GM18517 (cell line): ENCODE results near the gene RRAGD.
A peak's percentile ranks its signal among the peaks of the same experiment; 100 is the strongest.

Experiments
- ATAC-seq: cut with Tn5 transposase; IDR thresholded peaks from one replicate; pipeline ENCODE4 v1.9.1; 2021; ENCODE audit warnings: mild to moderate bottlenecking, moderate library complexity; ENCODE audit not compliant: unreplicated experiment

Gene RRAGD

DNA sequence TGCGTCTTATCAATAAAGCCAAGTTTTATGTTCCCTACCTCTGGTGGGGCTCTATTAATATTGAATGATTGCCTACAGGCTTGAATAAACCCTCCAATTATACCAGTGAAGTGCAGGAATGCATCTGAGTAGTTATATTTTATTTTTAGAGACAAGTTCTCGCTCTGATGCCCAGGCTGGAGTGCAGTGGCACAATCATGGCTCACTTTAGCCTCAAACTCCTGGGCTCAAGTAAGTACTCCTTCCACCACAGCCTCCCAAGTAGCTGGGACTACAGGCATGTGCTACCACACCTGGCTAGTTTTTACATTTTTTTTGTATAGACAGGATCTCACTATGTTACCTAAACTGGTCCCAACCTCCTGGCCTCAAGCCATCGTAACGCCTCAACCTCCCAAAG, 33.4 kb downstream of the RRAGD start:
- no peak for ATAC-seq

DNA sequence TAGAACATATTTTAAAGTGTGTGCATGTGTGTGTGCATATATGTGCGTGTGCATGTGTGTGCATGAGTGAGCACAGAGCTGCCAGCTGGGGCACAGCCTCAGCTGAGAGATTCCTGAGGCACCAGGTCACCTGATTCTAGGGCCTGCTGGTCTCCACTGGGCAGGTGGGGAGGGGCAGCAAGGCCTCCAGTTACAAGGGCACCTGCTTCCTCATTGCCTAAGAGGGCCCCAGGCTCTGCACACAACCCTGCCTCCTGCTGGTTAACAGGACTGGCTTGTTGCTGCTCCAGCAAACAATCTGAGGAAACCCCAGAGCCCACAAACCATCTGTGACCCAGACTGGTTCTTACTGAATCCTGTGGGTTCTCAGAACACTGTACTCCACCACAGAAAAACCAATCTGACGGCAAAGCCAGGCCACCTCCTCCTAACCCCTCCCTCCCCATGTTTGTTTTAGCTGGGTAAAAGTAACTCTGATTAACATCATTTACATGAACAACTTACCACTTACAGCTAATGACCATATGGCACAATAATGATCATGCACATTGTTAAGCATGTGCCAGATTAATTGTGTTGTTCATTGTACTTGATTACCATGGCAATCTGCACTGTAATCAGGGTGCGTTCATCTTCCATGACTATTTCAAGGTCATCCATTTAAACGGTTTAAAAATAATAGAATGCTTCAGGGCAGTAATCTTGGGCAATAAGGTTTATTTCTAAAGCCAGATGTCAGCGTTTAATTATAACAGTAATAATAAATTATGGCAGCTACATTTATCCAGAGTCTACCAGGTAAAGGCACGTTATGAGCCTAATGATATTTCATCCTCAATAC, 36.4 kb downstream of the RRAGD start:
- peak; percentile 72 for ATAC-seq

DNA sequence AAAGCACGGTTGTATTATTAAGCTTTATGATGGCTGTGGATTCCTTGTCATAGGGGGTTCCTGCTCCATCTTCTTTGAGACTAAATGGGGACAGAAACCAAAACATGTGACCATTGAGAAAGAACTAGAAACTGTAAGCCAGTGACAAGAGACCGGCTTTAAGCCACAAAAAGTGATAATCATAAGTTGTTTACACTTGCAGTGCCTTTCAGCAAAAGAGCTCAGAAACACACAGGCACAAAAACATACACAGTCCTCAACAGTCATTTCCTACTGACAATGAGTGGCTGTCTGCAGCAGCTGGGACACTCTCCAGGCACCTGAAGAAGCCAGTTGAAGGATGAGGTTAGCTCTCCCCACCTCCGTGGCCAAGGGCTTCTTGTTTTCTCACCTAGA, 39.6 kb downstream of the RRAGD start:
- peak; percentile 46 for ATAC-seq

DNA sequence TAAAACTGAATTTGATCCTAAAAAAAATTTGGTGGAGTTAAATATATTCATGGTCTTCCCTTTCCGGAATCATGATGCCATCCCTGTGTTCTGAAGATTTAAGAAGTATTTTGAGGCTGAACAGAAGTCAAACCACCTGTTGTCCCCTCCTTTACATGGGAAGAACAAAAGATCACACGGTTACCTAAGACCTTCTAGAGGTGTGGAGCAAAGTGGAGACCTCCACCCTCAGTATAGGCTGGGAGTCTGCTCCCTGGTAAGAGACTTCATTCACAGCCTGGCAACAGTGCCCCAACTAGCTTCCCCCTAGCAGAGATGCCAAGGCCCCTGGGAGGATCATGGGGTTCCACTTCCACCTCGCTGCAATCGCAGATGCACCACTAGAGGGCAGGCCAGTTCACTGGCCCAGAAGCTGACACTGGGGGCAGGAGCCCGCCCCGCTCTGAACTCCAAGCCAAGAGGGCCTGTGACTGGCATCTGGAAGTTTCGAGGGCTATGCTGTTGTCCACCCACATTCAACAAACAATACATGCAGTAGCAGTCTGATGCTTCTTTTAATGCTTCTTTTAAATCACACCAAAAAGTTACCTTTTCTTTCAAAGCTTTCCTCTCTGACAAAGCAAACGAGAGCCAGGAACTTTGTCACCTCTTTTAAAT, 40.1 kb downstream of the RRAGD start:
- ATAC-seq = peak; percentile 65

DNA sequence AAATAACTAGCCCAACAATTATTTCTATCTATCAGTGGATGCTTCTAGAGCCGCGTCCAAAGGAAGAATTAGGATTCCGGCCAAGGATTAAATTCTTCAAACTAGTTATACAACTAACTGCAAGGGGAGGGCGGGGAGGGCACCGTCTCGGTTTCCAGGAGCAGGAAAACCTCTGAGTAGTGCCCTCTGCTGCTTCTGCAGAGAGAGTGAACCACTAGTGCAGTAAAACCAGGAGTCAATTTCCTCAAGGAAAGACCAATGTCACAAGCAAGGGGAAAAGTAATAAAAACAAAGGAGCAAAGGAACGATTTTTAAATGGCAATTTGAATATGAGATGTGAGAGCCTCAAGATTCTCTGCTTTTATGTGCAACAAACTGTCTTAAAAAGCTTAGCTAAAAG, 43.1 kb downstream of the RRAGD start:
- ATAC-seq = no peak

DNA sequence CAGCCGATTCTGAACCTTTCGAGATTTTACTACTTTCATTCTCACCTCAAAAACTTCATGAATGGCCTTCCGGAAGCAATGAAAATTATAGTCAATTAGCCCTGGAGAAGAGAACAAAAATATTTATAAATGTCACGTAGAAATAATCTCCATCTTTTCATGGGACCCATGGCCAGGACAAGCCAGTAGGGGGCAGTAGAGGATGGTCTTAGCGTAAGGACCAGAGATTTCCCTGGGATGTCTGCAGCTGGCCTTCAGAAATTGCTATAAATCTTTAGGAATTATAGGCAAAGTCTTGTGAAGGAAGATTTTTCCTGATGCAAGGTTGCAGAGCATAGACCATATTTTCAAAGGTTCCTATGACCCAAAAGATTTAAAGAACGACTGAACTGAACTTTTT, 44.0 kb downstream of the RRAGD start:
- ATAC-seq = no peak

DNA sequence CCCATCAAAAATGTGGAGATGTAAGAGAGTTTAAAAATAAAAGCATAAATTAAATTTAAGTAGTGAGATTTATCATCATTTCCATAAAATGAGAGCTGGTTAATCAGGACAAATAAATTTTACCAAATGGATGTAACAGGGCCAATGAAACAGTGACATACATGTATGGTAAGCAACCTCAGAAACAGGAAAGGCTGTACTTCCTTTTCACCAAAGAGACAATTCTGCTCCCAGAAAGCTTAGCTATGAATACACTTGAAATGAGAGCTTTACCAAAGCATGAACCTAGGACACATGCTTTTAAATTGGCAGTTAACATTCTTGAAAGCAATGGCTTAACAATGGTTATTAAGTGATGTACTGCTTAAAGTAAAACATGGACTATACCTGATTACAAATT, 47.5 kb downstream of the RRAGD start:
- ATAC-seq = no peak

DNA sequence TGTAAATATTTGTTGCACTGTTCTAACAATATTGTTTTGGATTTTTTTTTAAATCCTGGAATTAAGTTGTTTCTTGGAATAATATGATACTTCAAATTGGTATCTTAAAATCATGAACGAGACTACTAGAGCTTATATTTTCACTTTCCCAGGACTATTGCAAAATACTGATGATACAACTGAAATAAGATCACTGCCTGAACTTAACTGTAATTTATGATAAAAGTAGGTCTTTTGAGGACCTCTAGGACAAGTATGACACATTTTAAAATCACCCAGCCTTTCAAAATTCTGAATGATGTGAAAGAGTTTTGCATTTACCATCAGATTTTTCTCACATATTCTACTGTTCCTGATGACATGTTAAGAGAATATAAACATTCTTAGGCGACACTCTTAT, 50.9 kb downstream of the RRAGD start:
- no peak for ATAC-seq

DNA sequence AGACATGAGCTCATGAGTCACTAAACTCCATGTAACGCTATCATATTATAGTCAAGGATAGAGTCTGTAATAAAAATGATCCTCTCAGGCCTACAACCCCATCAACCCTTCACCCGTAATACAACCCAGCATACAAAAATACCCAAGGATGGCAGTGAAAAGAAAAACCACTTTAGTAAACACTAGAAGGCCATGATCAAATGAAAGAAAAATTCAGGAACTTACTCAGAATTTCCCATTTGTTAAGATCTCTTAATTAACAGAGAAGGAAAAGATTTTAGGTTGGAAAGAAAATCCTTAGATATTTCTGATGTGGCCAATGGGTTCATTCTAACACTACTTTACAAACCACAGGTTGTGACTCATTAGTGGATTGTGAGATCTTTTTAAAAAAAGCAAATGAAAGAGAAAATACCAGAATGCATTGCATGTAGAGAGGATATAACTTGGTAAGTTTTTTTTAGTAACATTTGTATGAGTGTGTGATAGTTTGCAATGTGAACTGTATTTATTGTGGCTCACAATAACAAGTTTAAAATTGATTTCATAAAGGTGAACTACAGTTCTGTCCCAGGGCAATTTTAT, 51.6 kb downstream of the RRAGD start:
- ATAC-seq = peak; percentile 52

DNA sequence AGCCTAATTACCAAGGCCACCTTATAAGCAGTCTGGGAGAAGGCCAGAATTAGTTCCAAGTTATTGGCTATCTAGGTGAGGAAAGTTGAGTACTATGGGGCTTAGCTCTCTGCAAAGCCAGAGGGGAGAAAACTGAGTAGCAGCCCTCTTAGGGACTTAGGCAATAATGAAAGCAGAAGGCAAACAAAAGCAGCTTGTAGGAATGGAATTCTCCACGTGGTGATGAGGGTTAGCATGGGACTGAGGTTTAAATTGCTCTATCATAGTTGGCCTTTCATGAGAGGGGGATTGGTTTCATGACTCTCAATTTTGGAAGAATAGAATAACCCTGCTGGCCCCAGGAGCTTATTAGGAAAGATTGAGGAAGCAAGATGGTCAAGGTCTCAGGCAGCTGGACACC, 52.5 kb downstream of the RRAGD start:
- no peak for ATAC-seq

DNA sequence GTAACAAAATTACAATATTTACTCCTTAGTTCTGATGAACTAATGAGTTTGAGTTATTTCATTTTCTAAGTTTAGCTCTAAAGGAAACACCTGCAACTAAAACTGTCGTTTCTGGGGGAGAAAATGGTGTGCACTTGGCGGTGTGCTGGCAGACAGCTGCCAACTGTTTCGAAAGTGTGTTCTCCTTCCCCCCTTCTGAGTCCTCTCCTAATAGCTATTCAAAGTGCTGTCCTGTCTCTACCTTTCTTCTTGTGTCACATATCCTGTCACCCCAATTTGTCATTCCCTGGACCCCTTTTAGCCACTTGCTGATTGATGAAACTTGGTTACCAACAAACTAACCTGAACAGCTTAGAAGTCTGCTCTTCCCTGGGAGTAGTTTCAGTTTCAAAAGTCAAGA, 54.7 kb downstream of the RRAGD start:
- peak; percentile 53 for ATAC-seq

DNA sequence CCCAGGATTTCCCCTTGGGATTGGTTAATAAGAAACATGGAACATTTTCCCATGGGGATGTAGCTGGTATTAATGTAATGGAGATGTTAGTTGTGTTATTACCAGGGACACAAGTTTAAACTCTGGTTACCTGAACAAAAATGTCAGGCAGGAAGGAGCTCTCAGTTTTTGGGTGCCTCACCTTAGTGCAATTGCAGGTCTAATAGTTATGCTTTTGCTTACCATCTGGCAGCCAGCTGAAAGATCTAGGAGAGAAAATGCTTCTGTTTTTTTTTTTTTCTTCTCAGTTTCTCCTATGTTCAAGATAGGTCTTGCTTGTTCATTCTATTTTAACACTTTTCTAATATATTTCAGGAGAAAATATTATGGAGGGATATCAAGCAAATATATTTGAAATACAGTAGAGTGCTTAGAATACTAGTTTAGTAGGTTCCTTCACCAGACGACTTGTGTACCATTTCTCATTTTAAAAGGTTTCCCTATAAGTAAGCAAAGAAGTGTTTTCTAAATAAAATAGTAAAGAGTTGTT, 55.4 kb downstream of the RRAGD start:
- no peak for ATAC-seq

DNA sequence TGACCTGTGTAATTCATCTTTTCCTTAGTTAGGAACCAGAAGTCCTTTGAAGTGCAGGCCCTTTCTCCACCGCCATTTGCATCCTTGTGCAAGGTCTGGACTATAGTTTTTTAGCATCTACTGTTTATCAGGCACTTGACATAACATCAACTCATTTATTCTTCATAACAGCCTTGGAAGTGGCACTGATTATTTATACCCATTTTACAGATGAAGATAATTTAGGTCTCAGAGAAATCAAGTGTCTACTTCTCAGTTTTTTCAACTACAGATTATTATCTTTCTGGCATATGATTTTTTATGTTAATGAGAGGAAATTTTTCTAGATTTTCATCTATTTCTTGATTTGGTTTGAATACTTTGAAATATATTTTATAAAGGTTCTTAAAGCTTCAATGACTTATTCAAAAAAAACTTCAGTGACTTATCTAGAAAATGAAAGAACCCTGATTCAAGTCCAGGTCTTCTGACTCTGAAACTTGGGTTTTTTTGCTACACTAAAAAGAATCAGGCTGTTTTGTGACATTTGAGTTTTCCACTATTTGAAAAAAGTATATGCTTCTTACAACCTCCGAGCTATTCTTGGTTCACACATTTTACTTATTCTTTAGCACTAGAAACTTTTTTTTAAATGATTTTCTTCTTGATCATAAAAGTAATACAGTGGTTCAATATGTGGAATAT, 56.4 kb downstream of the RRAGD start:
- ATAC-seq = no peak

DNA sequence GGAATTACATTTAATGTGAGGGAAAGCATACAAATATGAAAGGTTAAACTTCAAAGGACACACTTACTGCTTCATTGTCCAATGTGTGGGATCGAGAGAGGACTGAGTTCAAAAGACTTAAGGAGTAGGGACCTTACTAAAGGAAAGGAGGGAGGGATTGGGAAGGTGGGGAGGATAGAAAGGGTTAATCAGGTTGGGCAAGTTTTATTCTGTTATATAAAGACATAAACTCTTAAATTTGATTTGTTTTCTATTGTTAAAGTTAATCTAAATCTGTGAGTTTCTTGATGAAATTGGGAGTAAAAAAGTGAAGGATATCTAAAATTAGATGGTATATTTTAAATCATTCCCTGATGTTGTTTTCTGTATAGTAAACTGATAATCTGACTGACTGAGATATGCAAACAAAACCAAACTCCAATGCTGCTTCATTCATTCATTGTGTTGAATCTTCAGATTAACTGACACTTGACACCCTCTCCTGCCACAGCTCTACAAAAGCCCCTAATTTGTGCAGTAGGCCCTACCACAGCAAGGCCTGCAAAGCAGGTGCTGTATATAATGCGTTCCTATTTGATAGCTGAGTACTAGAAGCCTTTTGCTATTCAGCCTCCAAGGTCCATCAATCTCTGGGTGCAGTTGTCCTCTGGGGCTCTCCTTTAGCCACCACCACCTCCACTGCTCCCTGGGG, 58.2 kb downstream of the RRAGD start:
- no peak for ATAC-seq

DNA sequence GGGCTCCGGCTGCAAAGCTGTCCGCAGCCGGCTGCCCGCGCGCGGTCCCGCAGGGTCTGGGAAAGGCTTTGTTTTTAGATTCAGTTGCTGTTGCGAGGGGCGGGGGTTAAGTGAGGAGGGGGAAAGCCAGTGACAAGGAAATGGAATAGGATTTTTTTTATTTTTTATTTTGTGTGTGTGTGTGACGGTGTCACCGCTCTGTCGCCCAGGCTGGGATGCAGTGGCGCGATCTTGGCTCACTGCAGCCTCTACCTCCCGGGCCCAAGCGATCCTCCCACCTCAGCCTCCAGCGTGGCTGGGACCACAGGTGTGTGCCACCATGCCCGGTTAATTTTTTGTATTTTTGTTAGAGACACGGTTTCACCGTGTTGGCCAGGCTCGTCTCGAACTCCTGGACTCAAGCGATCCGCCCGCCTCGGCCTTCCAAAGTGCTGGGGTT, 58.9 kb downstream of the RRAGD start:
- no peak for ATAC-seq

DNA sequence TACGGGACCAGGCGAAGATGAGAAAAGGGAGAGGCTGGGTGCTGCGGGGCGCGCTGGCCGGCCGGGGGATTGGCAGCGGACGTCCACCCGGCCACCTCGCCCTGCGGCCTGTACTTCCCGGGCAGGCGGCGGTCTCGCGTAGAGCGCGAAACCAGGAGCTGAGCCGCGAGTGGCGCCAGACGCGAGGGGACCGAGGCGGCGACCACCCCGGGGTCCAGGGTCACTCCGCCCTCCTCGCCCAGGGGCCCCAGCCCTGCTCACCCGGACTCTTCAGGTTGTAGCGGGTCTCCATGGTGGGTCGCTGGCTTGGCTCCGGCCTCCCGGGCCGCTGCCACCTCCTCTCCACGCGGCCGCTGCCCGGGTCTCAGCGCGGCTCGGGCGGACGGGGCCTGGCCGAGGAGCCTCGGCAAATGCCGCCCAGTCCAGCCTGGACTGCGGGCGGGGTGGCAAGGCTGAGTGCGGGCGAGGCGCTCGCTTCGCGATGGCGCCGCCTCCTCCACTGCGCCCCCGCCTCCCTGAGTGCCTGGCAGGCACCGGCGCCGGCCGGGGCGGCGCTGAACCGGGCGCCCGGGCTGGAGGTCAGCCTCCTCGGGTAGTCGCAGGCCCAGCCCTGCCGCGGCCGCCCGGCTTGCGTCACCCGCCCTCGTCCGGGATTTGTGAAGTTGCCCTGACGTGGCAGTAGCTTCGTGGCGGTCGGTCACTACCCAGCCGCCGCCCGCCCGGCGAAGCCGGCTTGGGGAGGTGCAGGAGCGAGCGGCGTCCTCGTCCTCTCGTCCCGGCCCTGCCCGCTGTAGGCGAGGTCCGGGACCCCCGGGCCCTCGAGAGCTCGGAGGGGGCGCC, 59.6 kb downstream of the RRAGD start, which contains the start of gene UBE2J1:
UBE2J1 (minus strand) TSS at position 445 of the 840 bp plus-strand sequence; CDS start at position 292, 153 bp downstream.
- peak; percentile 31 for ATAC-seq

DNA sequence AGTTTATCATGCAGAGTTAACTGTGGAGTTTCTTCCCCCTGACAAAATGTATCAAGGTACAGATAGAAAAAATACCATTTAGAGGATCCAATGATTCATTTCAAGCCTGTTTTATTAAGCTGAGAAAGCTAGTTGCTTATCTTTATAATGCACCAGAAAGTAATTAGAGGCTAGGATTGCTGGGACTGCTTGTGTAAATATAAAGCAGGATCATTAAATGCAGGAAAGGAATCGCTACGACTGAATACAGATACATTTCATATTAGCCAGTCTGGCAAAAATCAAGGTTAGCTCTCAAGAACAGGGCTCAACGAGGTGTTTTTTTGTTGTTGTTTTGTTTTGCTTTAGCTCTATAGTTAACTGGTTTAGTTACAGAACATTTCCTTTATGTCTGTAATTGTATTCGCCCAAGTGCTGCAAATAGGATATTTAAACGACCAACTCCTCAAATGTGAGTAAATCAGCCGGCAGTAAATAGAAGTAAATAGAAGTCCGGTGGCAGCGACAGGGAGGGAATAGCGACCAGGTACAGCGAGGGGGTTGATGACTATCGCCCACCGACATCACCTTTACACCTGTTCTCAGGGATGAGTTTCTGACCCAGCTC, 60.3 kb downstream of the RRAGD start:
- no peak for ATAC-seq

DNA sequence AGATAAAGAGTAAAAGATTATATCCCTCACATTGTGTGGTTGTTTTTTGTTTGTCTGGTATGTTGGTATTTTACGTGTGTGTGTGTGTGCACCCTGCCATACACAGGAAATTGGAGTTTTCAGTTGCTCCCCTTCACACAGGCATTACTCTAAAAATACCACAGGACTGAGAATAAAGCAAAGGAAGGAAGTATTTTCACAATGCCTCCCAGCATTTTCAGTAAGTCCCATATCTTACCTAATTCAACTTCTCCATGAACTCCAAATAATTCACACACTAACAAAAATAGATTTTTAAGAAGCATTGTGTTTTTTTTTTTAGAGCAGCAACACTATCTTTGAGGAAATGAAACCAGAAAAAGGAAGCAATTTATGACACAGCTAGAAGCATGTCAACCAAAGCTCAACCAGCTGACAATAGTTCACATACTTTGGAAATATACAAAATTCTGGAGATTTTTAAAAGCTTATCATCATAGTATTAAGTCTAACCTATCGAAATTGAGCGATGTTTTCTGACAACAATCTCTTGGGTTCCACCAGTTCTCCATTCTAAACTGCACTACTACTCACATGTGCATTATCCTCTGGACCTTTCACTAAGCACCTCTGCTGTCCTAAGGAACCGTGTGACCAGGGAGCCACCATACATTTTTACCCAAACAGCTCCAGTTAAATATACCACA, 61.6 kb downstream of the RRAGD start:
- peak; percentile 51 for ATAC-seq

DNA sequence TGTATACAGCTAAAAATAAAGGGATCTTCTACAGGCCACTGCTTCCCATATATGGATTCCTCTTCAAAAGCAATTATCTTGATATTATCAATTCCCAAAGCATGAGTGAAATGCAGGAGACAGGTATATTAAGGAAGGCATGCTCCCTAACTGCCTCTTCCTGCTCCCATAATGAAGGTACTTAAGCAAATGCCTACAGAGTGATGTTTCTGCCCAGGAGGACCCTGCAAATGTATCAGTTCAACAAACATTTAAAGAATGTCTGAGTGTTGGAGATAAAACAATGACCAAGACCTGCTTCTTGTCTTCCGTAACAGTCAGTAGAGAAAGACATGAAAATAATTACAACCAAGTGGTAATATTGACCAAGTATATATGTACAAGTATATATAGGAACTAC, 63.7 kb downstream of the RRAGD start:
- ATAC-seq = no peak
